H9 (cell line): ENCODE measurements around the gene RIMBP2. TPM values are rescaled to one million over a fixed set of nuclear protein-coding genes. Genes with fewer than 3 reads are reported as not detected.

Experiments
- DNase-seq: peaks from one replicate; pipeline ENCODE4 v3.0.0-alpha.2; 2017
- H2AFZ ChIP-seq: one replicate; pipeline ENCODE4 v1.6.1; 2013; ENCODE audit warnings: mild to moderate bottlenecking, low read length, control low read depth, moderate library complexity
- H2AK5ac ChIP-seq: 2 replicates; pipeline ENCODE4 v1.6.1; 2013; ENCODE audit warnings: low read length, control low read depth, mixed read lengths; ENCODE audit not compliant: insufficient read length
- H2BK120ac ChIP-seq: one replicate; pipeline ENCODE4 v1.6.1; 2013; ENCODE audit warnings: low read depth, mild to moderate bottlenecking, low read length, control low read depth, inconsistent platforms; ENCODE audit not compliant: poor library complexity, severe bottlenecking
- H2BK12ac ChIP-seq: 2 replicates; pipeline ENCODE4 v1.6.1; 2013; ENCODE audit warnings: low read length, control low read depth, mixed read lengths, low read depth; ENCODE audit not compliant: insufficient read length
- H2BK15ac ChIP-seq: 2 replicates; pipeline ENCODE4 v1.6.1; 2013; ENCODE audit warnings: low read depth, low read length, control low read depth
- H2BK20ac ChIP-seq: one replicate; pipeline ENCODE4 v1.6.1; 2013; ENCODE audit warnings: low read depth, mild to moderate bottlenecking, low read length, control low read depth, inconsistent platforms; ENCODE audit not compliant: poor library complexity, severe bottlenecking
- H2BK5ac ChIP-seq: 2 replicates; pipeline ENCODE4 v1.6.1; 2013; ENCODE audit warnings: low read length, control low read depth, mixed read lengths; ENCODE audit not compliant: insufficient read length
- H3K14ac ChIP-seq: 2 replicates; pipeline ENCODE4 v1.6.1; 2013; ENCODE audit warnings: low read length, control low read depth; ENCODE audit not compliant: insufficient read depth
- H3K18ac ChIP-seq: 2 replicates; pipeline ENCODE4 v1.6.1; 2013; ENCODE audit warnings: low read depth, mild to moderate bottlenecking, mixed read lengths, low read length, control low read depth; ENCODE audit not compliant: insufficient read length
- H3K23ac ChIP-seq: 2 replicates; pipeline ENCODE4 v1.6.1; 2013; ENCODE audit warnings: low read length, control low read depth, mixed read lengths, low read depth; ENCODE audit not compliant: insufficient read length
- H3K23me2 ChIP-seq: 2 replicates; pipeline ENCODE4 v1.6.1; 2013; ENCODE audit warnings: low read depth, mild to moderate bottlenecking, mixed read lengths, low read length, control low read depth; ENCODE audit not compliant: insufficient read length, poor library complexity, severe bottlenecking
- H3K27ac ChIP-seq: 2 replicates; pipeline ENCODE4 v1.5.1; 2013; ENCODE audit warnings: low read length, control low read depth, mixed read lengths, low read depth; ENCODE audit not compliant: insufficient read length
- H3K27me3 ChIP-seq: 2 replicates; pipeline ENCODE4 v1.6.1; 2013; ENCODE audit warnings: low read length, control low read depth, inconsistent platforms; ENCODE audit not compliant: insufficient read depth
- H3K4ac ChIP-seq: 2 replicates; pipeline ENCODE4 v1.6.1; 2013; ENCODE audit warnings: low read depth, mild to moderate bottlenecking, control low read depth, inconsistent platforms, low read length, moderate library complexity
- H3K4me1 ChIP-seq: 2 replicates; pipeline ENCODE4 v1.6.1; 2013; ENCODE audit warnings: low read length, control low read depth, inconsistent platforms; ENCODE audit not compliant: insufficient read depth
- H3K4me2 ChIP-seq: 2 replicates; pipeline ENCODE4 v1.6.1; 2013; ENCODE audit warnings: low read length, control low read depth, mixed read lengths; ENCODE audit not compliant: insufficient read length, insufficient read depth
- H3K56ac ChIP-seq: 2 replicates; pipeline ENCODE4 v1.6.1; 2013; ENCODE audit warnings: low read depth, mild to moderate bottlenecking, mixed read lengths, low read length, control low read depth; ENCODE audit not compliant: insufficient read length
- H3K79me1 ChIP-seq: 2 replicates; pipeline ENCODE4 v1.6.1; 2013; ENCODE audit warnings: low read depth, mild to moderate bottlenecking, moderate library complexity, low read length, control low read depth, inconsistent platforms; ENCODE audit not compliant: insufficient read depth, poor library complexity, severe bottlenecking
- H3K79me2 ChIP-seq: 2 replicates; pipeline ENCODE4 v1.6.1; 2013; ENCODE audit warnings: low read length, control low read depth, inconsistent platforms; ENCODE audit not compliant: insufficient read depth
- H3K9ac ChIP-seq: 2 replicates; pipeline ENCODE4 v1.6.1; 2013; ENCODE audit warnings: low read length, control low read depth, mixed read lengths; ENCODE audit not compliant: insufficient read length; ENCODE audit errors: extremely low read depth
- H3K9me3 ChIP-seq: one replicate; pipeline ENCODE4 v1.6.1; 2013; ENCODE audit warnings: low read depth, low read length, inconsistent platforms; ENCODE audit not compliant: control insufficient read depth
- H3T11ph ChIP-seq: one replicate; pipeline ENCODE4 v1.6.1; 2013; ENCODE audit warnings: mild to moderate bottlenecking, low read length, control low read depth, inconsistent platforms
- H4K20me1 ChIP-seq: one replicate; pipeline ENCODE4 v1.6.1; 2013; ENCODE audit not compliant: control insufficient read depth, insufficient read length, insufficient read depth
- H4K5ac ChIP-seq: 2 replicates; pipeline ENCODE4 v1.6.1; 2013; ENCODE audit warnings: low read depth, mild to moderate bottlenecking, mixed read lengths, low read length, control low read depth; ENCODE audit not compliant: insufficient read length
- H4K8ac ChIP-seq: replicated peaks from 2 replicates; pipeline ENCODE4 v1.6.1; 2013; ENCODE audit warnings: low read length, control low read depth, mixed read lengths, low read depth; ENCODE audit not compliant: insufficient read length
- H4K91ac ChIP-seq: 2 replicates; pipeline ENCODE4 v1.6.1; 2013; ENCODE audit warnings: low read depth, mild to moderate bottlenecking, moderate library complexity, mixed read lengths, low read length, control low read depth; ENCODE audit not compliant: insufficient read length
- H3K27ac Mint-ChIP-seq, 3 experiments: 2 replicates in 2 of 3; 3 replicates in 1 of 3; pipeline ENCODE4 v1.8.0; 2020 to 2021; ENCODE audit warnings: mixed read lengths in 3 of 3, mild to moderate bottlenecking in 1 of 3, moderate library complexity in 1 of 3
- H3K27me3 Mint-ChIP-seq: 2 replicates; pipeline ENCODE4 v1.8.0; 2021; ENCODE audit warnings: low read depth, mild to moderate bottlenecking, moderate library complexity, mixed read lengths
- H3K36me3 Mint-ChIP-seq, 3 experiments: 2 replicates in 2 of 3; 3 replicates in 1 of 3; pipeline ENCODE4 v1.8.0; 2020 to 2021; ENCODE audit warnings: low read depth in 3 of 3, mixed read lengths in 3 of 3; ENCODE audit not compliant: insufficient read depth in 1 of 3
- H3K4me1 Mint-ChIP-seq, 2 experiments: 2 replicates each; pipeline ENCODE4 v1.8.0; 2020; ENCODE audit warnings: mixed read lengths in 2 of 2
- H3K4me3 Mint-ChIP-seq, 2 experiments: 2 replicates in 1 of 2; 3 replicates in 1 of 2; pipeline ENCODE4 v1.8.0; 2020 to 2021; ENCODE audit warnings: mild to moderate bottlenecking in 2 of 2, mixed read lengths in 2 of 2, moderate library complexity in 1 of 2
- H3K9me3 Mint-ChIP-seq, 2 experiments: 2 replicates in 1 of 2; 3 replicates in 1 of 2; pipeline ENCODE4 v1.8.0; 2020; ENCODE audit warnings: mild to moderate bottlenecking in 2 of 2, mixed read lengths in 2 of 2, moderate library complexity in 1 of 2
- CTCF ChIP-seq: fragments of 200-600 bp; sonication (generic); conservative IDR thresholded peaks from 3 replicates; pipeline ENCODE4 v1.8.0; 2021; ENCODE audit warnings: antibody characterized with exemption, mild to moderate bottlenecking
- WGBS: extraction: QIAGEN DNeasy Blood & Tissue Kit; methylation state at CpG from one replicate; pipeline ENCODE4 v1.1.7; 2013; ENCODE audit warnings: missing lambda C conversion rate, low lambda C conversion rate, mixed read lengths; ENCODE audit not compliant: insufficient read length; ENCODE audit errors: extremely low coverage; 5-methylcytosine and 5-hydroxymethylcytosine counted together
- total RNA-seq: library from RNA; stranded (reverse); gene quantifications from 2 replicates; pipeline ENCODE4 v1.2.1, GENCODE V29; 2021

The RIMBP2 gene
- total RNA-seq, 1 experiment from 2014 or later: 0.70 TPM

- H3K27me3 Mint-ChIP-seq: peaks cover 12% of the 10 kb centered on the region
- H2AFZ ChIP-seq: no peak overlapping the region
Measured at GRCh38 chr12:130661059-130661458, 55.0 kb downstream of the RIMBP2 start.

More at GRCh38 chr12:130661059-130661458, 55.0 kb downstream of the RIMBP2 start:
- Histone ChIP-seq H3K4me2 (no peak overlapping the region), H4K91ac (no peak overlapping the region), H2BK15ac (no peak overlapping the region), H2BK20ac (no peak overlapping the region), H3K56ac (no peak overlapping the region), H3K27ac (no peak overlapping the region), H3K9ac (no peak overlapping the region), H4K20me1 (no peaks in the 10 kb centered on the region), H3K79me1 (no peaks in the 10 kb centered on the region), H4K8ac (no peak overlapping the region), H3K4me1 (no peaks in the 10 kb centered on the region), H3K4ac (no peak overlapping the region), H2BK5ac (no peak overlapping the region), H2BK120ac (no peak overlapping the region), H4K5ac (no peak overlapping the region), H3K9me3 (no peaks in the 10 kb centered on the region), H3K18ac (no peak overlapping the region), H3K14ac (no peak overlapping the region), H3K23me2 (no peaks in the 10 kb centered on the region), H3K23ac (no peak overlapping the region), H3T11ph (no peak overlapping the region), H2AK5ac (no peak overlapping the region), H3K79me2 (no peaks in the 10 kb centered on the region), H2BK12ac (no peak overlapping the region), H3K27me3 (no peaks in the 10 kb centered on the region)
- DNase-seq: no peak
- Mint-ChIP-seq H3K4me3 (no peak overlapping the region), H3K36me3 (peaks cover 0 to 7% (median 6%) of the 10 kb centered on the region in 3 experiments; a peak in 2 of 7 replicates), H3K27ac (no peak overlapping the region), H3K4me1 (peaks cover 2 to 5% of the 10 kb centered on the region in 2 experiments; a peak in 2 of 4 replicates), H3K9me3 (peaks cover 15 to 16% of the 10 kb centered on the region in 2 experiments)
- no peak for TF ChIP-seq CTCF
- WGBS: no CpG with 5 or more reads among the region's 4 CpGs
